ENCODE results near the gene VARS2.

- TF ChIP-seq SP1 (IDR thresholded peaks at IDR 0.05; ENCODE audit: low read depth): no peak
- TF ChIP-seq, protein P1, sequence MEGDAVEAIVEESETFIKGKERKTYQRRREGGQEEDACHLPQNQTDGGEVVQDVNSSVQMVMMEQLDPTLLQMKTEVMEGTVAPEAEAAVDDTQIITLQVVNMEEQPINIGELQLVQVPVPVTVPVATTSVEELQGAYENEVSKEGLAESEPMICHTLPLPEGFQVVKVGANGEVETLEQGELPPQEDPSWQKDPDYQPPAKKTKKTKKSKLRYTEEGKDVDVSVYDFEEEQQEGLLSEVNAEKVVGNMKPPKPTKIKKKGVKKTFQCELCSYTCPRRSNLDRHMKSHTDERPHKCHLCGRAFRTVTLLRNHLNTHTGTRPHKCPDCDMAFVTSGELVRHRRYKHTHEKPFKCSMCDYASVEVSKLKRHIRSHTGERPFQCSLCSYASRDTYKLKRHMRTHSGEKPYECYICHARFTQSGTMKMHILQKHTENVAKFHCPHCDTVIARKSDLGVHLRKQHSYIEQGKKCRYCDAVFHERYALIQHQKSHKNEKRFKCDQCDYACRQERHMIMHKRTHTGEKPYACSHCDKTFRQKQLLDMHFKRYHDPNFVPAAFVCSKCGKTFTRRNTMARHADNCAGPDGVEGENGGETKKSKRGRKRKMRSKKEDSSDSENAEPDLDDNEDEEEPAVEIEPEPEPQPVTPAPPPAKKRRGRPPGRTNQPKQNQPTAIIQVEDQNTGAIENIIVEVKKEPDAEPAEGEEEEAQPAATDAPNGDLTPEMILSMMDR (IDR thresholded peaks at IDR 0.05 in 2 of 3, conservative IDR thresholded peaks at IDR 0.05 in 1 of 3; ENCODE audit: borderline replicate concordance in 1 of 3, insufficient read depth in 1 of 3, low read depth in 2 of 3, low read length in 2 of 3): no peak
- TF ChIP-seq, protein P2, sequence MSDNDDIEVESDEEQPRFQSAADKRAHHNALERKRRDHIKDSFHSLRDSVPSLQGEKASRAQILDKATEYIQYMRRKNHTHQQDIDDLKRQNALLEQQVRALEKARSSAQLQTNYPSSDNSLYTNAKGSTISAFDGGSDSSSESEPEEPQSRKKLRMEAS (IDR thresholded peaks at IDR 0.05): no peak
- TF ChIP-seq POLR2A (IDR thresholded peaks at IDR 0.05; ENCODE audit: borderline replicate concordance, extremely low read depth, insufficient read depth, insufficient read length): no peak
- TF ChIP-seq ELF1 (IDR thresholded peaks at IDR 0.05; ENCODE audit: borderline replicate concordance, low read depth): no peak
- TF ChIP-seq TCF7L2 (IDR thresholded peaks at IDR 0.05; ENCODE audit: borderline replicate concordance, extremely low read depth, insufficient read depth, insufficient read length): peak; percentile 85
- TF ChIP-seq POLR2AphosphoS5 (IDR thresholded peaks at IDR 0.05; ENCODE audit: low read depth, low read length): peak; percentile 51
- TF ChIP-seq REST (IDR thresholded peaks at IDR 0.05; ENCODE audit: low read depth): no peak
- no peak for TF ChIP-seq CEBPB (IDR thresholded peaks at IDR 0.05; ENCODE audit: low read depth)
- TF ChIP-seq JUND (IDR thresholded peaks at IDR 0.05): no peak
- no peak for TF ChIP-seq SRF (IDR thresholded peaks at IDR 0.05; ENCODE audit: low read depth)
- TF ChIP-seq, protein P3, sequence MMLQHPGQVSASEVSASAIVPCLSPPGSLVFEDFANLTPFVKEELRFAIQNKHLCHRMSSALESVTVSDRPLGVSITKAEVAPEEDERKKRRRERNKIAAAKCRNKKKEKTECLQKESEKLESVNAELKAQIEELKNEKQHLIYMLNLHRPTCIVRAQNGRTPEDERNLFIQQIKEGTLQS (IDR thresholded peaks at IDR 0.05): no peak
- no peak for TF ChIP-seq ZNF274 (IDR thresholded peaks at IDR 0.05; ENCODE audit: low read depth, low read length)
These were observed 6.1 kb upstream of the VARS2 start, which contains the start of gene GTF2H4 for GRCh38 chr6:30907758-30908591.
